Esophagus (tissue), 2 donors: ENCODE data around the gene HHLA2. TPM values are rescaled to one million over a fixed set of nuclear protein-coding genes. Genes with fewer than 3 reads are reported as not detected.
"Not testable (repeated sequence)": the region's sequence is repeated elsewhere in the genome, so short reads cannot be mapped to it uniquely, and the experiment has no call there.

Experiments
- H3K27ac ChIP-seq, 2 donors: one replicate each; pipeline ENCODE4 v1.5.1; 2013; ENCODE audit warnings: low read depth in 2 of 2, mild to moderate bottlenecking in 2 of 2, inconsistent platforms in 1 of 2, low read length in 1 of 2, moderate library complexity in 1 of 2
- H3K27me3 ChIP-seq, 2 donors: one replicate each; pipeline ENCODE4 v1.6.1; 2013; ENCODE audit warnings: low read length in 2 of 2, control low read depth in 1 of 2, mild to moderate bottlenecking in 1 of 2; ENCODE audit not compliant: insufficient read depth in 2 of 2, control insufficient read depth in 1 of 2
- H3K36me3 ChIP-seq, 2 donors: one replicate each; pipeline ENCODE4 v1.6.1; 2013; ENCODE audit warnings: low read length in 1 of 2; ENCODE audit not compliant: control insufficient read depth in 2 of 2, insufficient read depth in 2 of 2
- H3K4me1 ChIP-seq, 2 donors: one replicate each; pipeline ENCODE4 v1.6.1; 2013; ENCODE audit warnings: low read length in 1 of 2; ENCODE audit not compliant: control insufficient read depth in 2 of 2, insufficient read depth in 2 of 2
- H3K4me3 ChIP-seq, 2 donors: one replicate each; pipeline ENCODE4 v1.5.1; 2013; ENCODE audit warnings: low read length in 2 of 2, mild to moderate bottlenecking in 2 of 2, low read depth in 1 of 2, moderate library complexity in 1 of 2
- H3K9me3 ChIP-seq, 2 donors: one replicate each; pipeline ENCODE4 v1.6.1; 2013; ENCODE audit warnings: mild to moderate bottlenecking in 2 of 2, low read depth in 1 of 2, low read length in 1 of 2, moderate library complexity in 1 of 2; ENCODE audit not compliant: control insufficient read depth in 2 of 2, insufficient read depth in 1 of 2
- WGBS, 2 donors: extraction: QIAGEN DNeasy Blood & Tissue Kit; methylation state at CpG; one replicate each; pipeline ENCODE4 v1.1.7; 2013; 5-methylcytosine and 5-hydroxymethylcytosine counted together
- polyA plus RNA-seq, 2 donors: library from polyadenylated mRNA; stranded (reverse); fragments of 200-250 nt; gene quantifications; one replicate each; pipeline ENCODE4 v1.2.3, GENCODE V29; 2013
- donor health status: healthy with polysubstance abuse.
- donor health status: Bipolar disorder and iron deficiency.

The HHLA2 gene
- not detected for polyA plus RNA-seq

DNA sequence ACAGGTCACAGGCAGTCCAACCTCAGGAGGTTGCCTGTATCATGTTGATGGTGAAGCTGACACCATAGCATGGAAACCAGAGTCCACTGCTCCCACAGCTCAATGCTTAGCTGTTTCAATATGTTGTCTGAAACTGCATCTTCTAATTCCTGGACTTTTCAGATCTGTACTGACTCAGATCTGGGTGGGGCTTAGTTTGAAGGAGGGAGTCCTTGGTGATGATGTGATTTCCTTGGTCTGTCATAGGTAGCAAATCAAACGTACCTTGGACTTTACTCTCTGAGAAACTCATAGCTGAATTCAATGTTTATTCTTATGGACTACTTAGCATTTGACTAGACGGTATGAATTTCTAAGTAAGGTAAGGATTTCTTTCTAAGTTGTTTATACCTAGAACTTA, at the start of gene HHLA2:
Gene HHLA2 (plus strand): TSS at position 310 of the 400 bp plus-strand sequence. CDS start 55,266 bp downstream, outside the sequence.
- no peaks in the 10 kb centered on the region for H3K36me3 ChIP-seq
- no peaks in the 10 kb centered on the region for H3K27me3 ChIP-seq
- no peak within 1 kb of the TSS for H3K27ac ChIP-seq
- H3K9me3 ChIP-seq = no peaks in the 10 kb centered on the region
- H3K4me3 ChIP-seq = no peak within 1 kb of the TSS
- 58 to 66% methylated on average over 2 of the region's 2 CpGs for WGBS, 2 donors
- H3K4me1 ChIP-seq = no peaks in the 10 kb centered on the region

- no peaks in the 10 kb centered on the region for H3K4me1 ChIP-seq
- no peaks in the 10 kb centered on the region for H3K36me3 ChIP-seq
- no peak overlapping the region for H3K27ac ChIP-seq
- H3K27me3 ChIP-seq = no peaks in the 10 kb centered on the region
- WGBS, 2 donors = 80 to 93% methylated on average over 2 of the region's 2 CpGs
- H3K9me3 ChIP-seq = no peaks in the 10 kb centered on the region
- H3K4me3 ChIP-seq = no peak overlapping the region
Measured at GRCh38 chr3:108250626-108251025, 45.7 kb upstream of the HHLA2 start.

DNA sequence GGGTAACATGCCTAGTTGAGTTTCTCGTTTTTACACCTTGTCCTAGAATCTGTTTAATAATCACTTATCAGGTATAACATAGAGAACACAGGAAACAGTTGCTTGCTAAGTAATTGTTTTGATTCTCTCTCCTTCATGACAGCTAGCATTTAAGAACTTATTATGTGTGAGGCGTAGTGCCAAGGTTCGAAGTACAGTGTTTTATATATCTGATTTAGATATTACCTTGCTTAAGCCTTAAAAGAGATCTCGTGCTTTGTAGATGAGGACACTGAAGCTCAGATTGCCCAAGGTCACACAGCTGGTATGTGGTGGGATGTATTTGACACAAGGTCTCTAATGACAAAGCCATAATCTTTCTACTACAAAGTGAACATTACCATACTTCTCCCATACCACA, 45.1 kb upstream of the HHLA2 start:
- H3K4me1 ChIP-seq = no peaks in the 10 kb centered on the region
- no peak overlapping the region for H3K27ac ChIP-seq
- H3K9me3 ChIP-seq = no peaks in the 10 kb centered on the region
- no peak overlapping the region for H3K4me3 ChIP-seq
- H3K27me3 ChIP-seq = no peaks in the 10 kb centered on the region
- H3K36me3 ChIP-seq = no peaks in the 10 kb centered on the region
- WGBS, 2 donors = 72 to 89% methylated on average over 4 of the region's 4 CpGs

- 88 to 89% methylated on average over 1 of the region's 1 CpG for WGBS, 2 donors
- no peaks in the 10 kb centered on the region for H3K4me1 ChIP-seq
- H3K36me3 ChIP-seq = no peaks in the 10 kb centered on the region
- H3K27ac ChIP-seq = no peak overlapping the region
- no peak overlapping the region for H3K4me3 ChIP-seq
- no peaks in the 10 kb centered on the region for H3K27me3 ChIP-seq
- H3K9me3 ChIP-seq = no peaks in the 10 kb centered on the region
Measured at GRCh38 chr3:108251844-108252243, 44.5 kb upstream of the HHLA2 start.

DNA sequence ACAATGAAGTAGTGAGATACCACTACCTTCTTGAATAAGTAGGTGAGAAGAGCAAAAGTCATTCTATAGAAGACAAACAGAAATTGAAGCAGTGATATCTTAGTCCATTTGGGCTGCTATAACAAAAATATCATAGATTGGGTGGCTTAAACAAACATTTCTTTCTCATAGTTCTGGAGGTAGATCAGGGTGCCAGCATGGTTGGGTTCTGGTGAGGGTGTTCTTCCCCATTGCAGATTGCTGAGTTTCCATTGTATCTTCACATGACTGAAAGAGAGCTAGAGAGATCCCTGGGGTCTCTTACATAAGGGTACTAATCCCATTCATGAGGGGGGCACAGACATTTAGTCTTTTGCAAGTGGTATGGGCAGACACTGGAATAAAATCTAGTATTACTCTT, 41.2 kb upstream of the HHLA2 start:
- Histone ChIP-seq H3K9me3 (no peaks in the 10 kb centered on the region), H3K36me3 (no peaks in the 10 kb centered on the region), H3K27ac (no peak overlapping the region), H3K4me1 (no peaks in the 10 kb centered on the region), H3K4me3 (no peak overlapping the region), H3K27me3 (no peaks in the 10 kb centered on the region)

DNA sequence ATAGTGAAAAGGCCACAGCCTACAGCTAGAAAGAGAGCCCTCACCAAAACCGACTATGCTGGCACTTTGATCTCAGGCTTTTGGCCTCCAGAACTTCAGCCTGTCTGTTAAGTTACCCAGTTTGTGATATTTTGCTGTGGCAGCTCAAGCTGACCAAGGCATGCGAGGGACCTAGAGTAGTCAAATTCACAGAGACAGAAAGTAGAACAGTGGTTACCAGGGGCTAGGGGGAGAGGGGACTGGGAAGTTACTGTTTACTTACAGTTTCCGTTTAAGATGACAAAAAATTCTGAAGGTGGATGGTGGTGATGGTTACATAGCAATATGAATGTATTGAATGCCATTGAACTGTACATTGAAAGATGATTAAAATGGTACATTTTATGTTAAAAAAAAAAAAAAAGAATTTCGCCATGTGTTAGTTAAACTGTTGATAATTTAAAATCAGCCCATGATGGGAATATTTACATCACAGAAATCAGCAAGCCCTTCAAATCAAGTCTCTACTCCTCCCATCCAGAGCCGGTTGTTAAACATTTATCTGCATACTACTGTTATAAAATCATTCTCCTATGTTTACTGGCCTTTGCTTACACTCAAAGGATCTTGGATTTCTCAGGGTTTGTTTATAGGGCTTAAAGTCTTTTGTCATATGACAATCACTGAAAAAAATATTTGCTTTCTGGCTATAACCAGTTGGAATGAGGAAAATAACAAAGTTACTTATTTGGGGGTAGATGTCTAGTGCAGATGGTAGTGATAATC, 31.6 kb upstream of the HHLA2 start:
- not testable (repeated sequence) for H3K4me3 ChIP-seq, H3K4me1 ChIP-seq, H3K27ac ChIP-seq, H3K36me3 ChIP-seq, H3K27me3 ChIP-seq, H3K9me3 ChIP-seq
- 75 to 77% methylated on average over 5 of the region's 5 CpGs for WGBS, 2 donors

DNA sequence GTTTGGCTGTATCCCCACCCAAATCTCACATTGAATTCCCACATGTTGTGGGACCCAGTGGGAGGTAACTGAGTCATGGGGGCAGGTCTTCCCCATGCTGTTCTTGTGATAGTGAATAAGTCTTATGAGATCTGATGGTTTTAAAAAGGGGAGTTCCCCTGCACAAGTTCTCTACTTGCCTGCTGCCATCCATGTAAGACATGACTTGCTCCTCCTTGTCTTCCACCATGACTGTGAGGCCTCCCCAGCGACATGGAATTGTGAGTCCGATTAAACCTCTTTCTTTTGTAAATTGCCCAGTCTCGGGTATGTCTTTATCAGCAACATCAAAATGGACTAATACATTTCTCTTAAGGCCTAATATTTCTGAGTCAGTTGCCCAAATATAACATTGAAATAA, 28.1 kb upstream of the HHLA2 start:
- H3K9me3 ChIP-seq, H3K4me1 ChIP-seq, H3K27me3 ChIP-seq, H3K36me3 ChIP-seq, H3K4me3 ChIP-seq, H3K27ac ChIP-seq: not testable (repeated sequence)
- 96 to 97% methylated on average over 3 of the region's 3 CpGs for WGBS, 2 donors

- Histone ChIP-seq H3K4me3 (no peak overlapping the region), H3K36me3 (no peaks in the 10 kb centered on the region), H3K9me3 (no peaks in the 10 kb centered on the region), H3K4me1 (no peaks in the 10 kb centered on the region), H3K27me3 (no peaks in the 10 kb centered on the region), H3K27ac (no peak overlapping the region)
- 61 to 80% methylated on average over 2 of the region's 2 CpGs for WGBS, 2 donors
Measured at GRCh38 chr3:108271626-108272025, 24.7 kb upstream of the HHLA2 start.

GRCh38 chr3:108279066-108279465, 17.3 kb upstream of the HHLA2 start:
- 80 to 95% methylated on average over 4 of the region's 4 CpGs for WGBS, 2 donors
- not testable (repeated sequence) for H3K27ac ChIP-seq

GRCh38 chr3:108280476-108280875, 15.9 kb upstream of the HHLA2 start:
- Histone ChIP-seq H3K9me3 (peaks cover 0 to 5% of the 10 kb centered on the region in 2 donors), H3K4me1 (no peaks in the 10 kb centered on the region), H3K27ac (no peak overlapping the region), H3K36me3 (no peaks in the 10 kb centered on the region), H3K27me3 (no peaks in the 10 kb centered on the region), H3K4me3 (no peak overlapping the region)

More at GRCh38 chr3:108279066-108279465, 17.3 kb upstream of the HHLA2 start:
- H3K27me3 ChIP-seq, H3K4me3 ChIP-seq, H3K9me3 ChIP-seq, H3K4me1 ChIP-seq, H3K36me3 ChIP-seq: not testable (repeated sequence)
